Pancreas (tissue), 10 donors: ENCODE data around the gene B4GALNT3. TPM values are rescaled to one million over a fixed set of nuclear protein-coding genes. Genes with fewer than 3 reads are reported as not detected.

Experiments
- ATAC-seq, 4 donors: fragments of 200-7000 bp; cut with Tn5 transposase; one replicate each; pipeline versions ENCODE4 v1.8.0 to v1.9.1; 2020; ENCODE audit warnings: mild to moderate bottlenecking in 4 of 4, moderate library complexity in 4 of 4
- DNase-seq, 6 donors: peaks; one replicate each; pipeline ENCODE4 v3.0.0-alpha.2; 2020
- FAIRE-seq: peaks from 2 replicates; lab custom pipeline; 2012; peaks lifted over from hg19 to GRCh38; lab: Jason Lieb, UNC
- H3K27ac ChIP-seq, 4 donors: fragments of 200-600 bp; sonication (generic); 1 replicate in 3 of 4; 2 replicates in 1 of 4; pipeline versions ENCODE4 v1.5.0 to v1.8.0; 2020
- H3K27me3 ChIP-seq, 4 donors: fragments of 200-600 bp; one replicate each; pipeline ENCODE4 v1.8.0; 2021
- H3K36me3 ChIP-seq, 3 donors: fragments of 200-600 bp; sonication (generic) in 1 of 3; one replicate each; pipeline versions ENCODE4 v1.5.0 to v1.8.0; 2020 to 2021
- H3K4me1 ChIP-seq, 3 donors: fragments of 200-600 bp; one replicate each; pipeline ENCODE4 v1.8.0; 2021
- H3K4me3 ChIP-seq, 4 donors: fragments of 200-600 bp; sonication (generic) in 2 of 4; one replicate each; pipeline versions ENCODE4 v1.5.0 to v1.8.0; 2020 to 2021
- H3K9me3 ChIP-seq, 4 donors: fragments of 200-600 bp; one replicate each; pipeline ENCODE4 v1.8.0; 2021
- WGBS, 2 donors: extraction: QIAGEN DNeasy Blood & Tissue Kit; methylation state at CpG; one replicate each; pipeline ENCODE4 v1.1.7; 2013; 5-methylcytosine and 5-hydroxymethylcytosine counted together
- intact Hi-C, 3 donors: fragments of 100-400 bp; cut with DNase I; formaldehyde crosslinking; loops; one replicate each; pipeline versions ENCODE4 v1.11.1 to v1.14.2; 2022
- polyA plus RNA-seq, 2 donors: library from polyadenylated mRNA; stranded (reverse); fragments of 200-250 nt; gene quantifications; one replicate each; pipeline ENCODE4 v1.2.3, GENCODE V29; 2013
- total RNA-seq, 6 donors: library from RNA; stranded (reverse); fragmentation: NEBNext Ultra II Directional in 4 of 6; extraction: Animal tissue kit (Norgen Biotek cat#: 25700) in 4 of 6; gene quantifications; one replicate each; pipeline versions ENCODE4 v1.2.1 to v1.2.4, GENCODE V29; 2021 to 2023
- TF ChIP-seq, protein P1 (sequence below), 4 donors: fragments of 200-600 bp; sonication (generic) in 3 of 4; IDR thresholded peaks; one replicate each; pipeline versions ENCODE4 v1.5.0 to v1.8.0; 2021; ENCODE audit warnings: antibody characterized with exemption in 4 of 4
- donor health status: healthy with polysubstance abuse.
- donor health status: DM: no; HTN: no; CAD: no; lungs with moderate emphysema.
- donor health status: DM: no; HTN: no; CAD: no.
- donor health status: control.
- donor health status: control.
- donor health status: Bipolar disorder and iron deficiency.
- donor health status: DM: yes; HTN: yes; CAD: no.
- donor health status: DM: no; HTN: no; CAD: no.
- donor health status: DM: no; HTN: no; CAD: no.
- donor health status: DM: yes; HTN: yes; CAD: no.

The B4GALNT3 gene
- total and polyA plus RNA-seq, 8 donors, result 3.8 to 19.5 (median 7.7) TPM

DNA sequence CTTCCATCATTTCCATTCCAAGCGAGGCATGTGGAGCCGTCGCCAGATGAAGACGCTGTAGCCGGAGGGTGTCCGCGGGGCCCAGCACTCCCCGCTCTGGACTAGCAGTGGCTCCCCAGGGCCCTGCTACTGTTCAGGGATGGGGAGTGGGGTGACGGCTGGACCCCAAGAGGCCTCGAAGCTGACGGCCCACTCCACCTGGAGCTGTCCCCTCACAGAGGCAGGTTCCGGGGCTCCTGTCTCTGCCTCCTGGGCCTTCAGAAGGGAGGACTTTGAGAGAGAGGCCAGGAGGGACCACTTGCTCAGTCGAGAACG lies 101.6 kb downstream of the B4GALNT3 start:
- H3K36me3 ChIP-seq, result no peaks in the 10 kb centered on the region
- DNase-seq, result no peak
- no peaks in the 10 kb centered on the region for H3K27me3 ChIP-seq
- no peak overlapping the region for H3K27ac ChIP-seq
- H3K4me1 ChIP-seq, result no peaks in the 10 kb centered on the region
- intact Hi-C loops, result loop anchor here in 2 of 3 donors (10.0 kb wide), 3 partner anchors 193 to 533 kb away; partner anchors contain the start of gene WNK1 (in 1 of the 2)
- WGBS, 2 donors, result 86 to 88% methylated on average over 14 of the region's 14 CpGs
- ATAC-seq, result no peak
- H3K9me3 ChIP-seq, result no peaks in the 10 kb centered on the region
- FAIRE-seq, result no peak
- no peak overlapping the region for H3K4me3 ChIP-seq
- TF ChIP-seq, protein P1, sequence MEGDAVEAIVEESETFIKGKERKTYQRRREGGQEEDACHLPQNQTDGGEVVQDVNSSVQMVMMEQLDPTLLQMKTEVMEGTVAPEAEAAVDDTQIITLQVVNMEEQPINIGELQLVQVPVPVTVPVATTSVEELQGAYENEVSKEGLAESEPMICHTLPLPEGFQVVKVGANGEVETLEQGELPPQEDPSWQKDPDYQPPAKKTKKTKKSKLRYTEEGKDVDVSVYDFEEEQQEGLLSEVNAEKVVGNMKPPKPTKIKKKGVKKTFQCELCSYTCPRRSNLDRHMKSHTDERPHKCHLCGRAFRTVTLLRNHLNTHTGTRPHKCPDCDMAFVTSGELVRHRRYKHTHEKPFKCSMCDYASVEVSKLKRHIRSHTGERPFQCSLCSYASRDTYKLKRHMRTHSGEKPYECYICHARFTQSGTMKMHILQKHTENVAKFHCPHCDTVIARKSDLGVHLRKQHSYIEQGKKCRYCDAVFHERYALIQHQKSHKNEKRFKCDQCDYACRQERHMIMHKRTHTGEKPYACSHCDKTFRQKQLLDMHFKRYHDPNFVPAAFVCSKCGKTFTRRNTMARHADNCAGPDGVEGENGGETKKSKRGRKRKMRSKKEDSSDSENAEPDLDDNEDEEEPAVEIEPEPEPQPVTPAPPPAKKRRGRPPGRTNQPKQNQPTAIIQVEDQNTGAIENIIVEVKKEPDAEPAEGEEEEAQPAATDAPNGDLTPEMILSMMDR (IDR thresholded peaks at IDR 0.05), result no peak

GRCh38 chr12:561908-562593 lies 102.3 kb downstream of the B4GALNT3 start:
- intact Hi-C loops, result loop anchor here in 2 of 3 donors (10.0 kb wide), 3 partner anchors 193 to 533 kb away; partner anchors contain the start of gene WNK1 (in 1 of the 2)
- no peaks in the 10 kb centered on the region for H3K36me3 ChIP-seq
- FAIRE-seq (no peak), DNase-seq (no peak), ATAC-seq (peak in 3 of 4 donors; percentile 14 to 70 (median 57))
- no peaks in the 10 kb centered on the region for H3K4me1 ChIP-seq
- WGBS, 2 donors, result 65 to 74% methylated on average over 19 of the region's 19 CpGs
- H3K9me3 ChIP-seq, result no peaks in the 10 kb centered on the region
- H3K4me3 ChIP-seq, result peak overlapping the region in 1 of 4 donors; percentile 10
- TF ChIP-seq, protein P1 (IDR thresholded peaks at IDR 0.05), result no peak
- H3K27ac ChIP-seq, result no peak overlapping the region
- no peaks in the 10 kb centered on the region for H3K27me3 ChIP-seq

- TF ChIP-seq, protein P1 (IDR thresholded peaks at IDR 0.05), result no peak
- no peaks in the 10 kb centered on the region for H3K9me3 ChIP-seq
- DNase-seq, result no peak
- 79 to 82% methylated on average over 12 of the region's 12 CpGs for WGBS, 2 donors
- no peak for FAIRE-seq
- intact Hi-C loops, result loop anchor here in 2 of 3 donors (10.0 kb wide), 3 partner anchors 192 to 532 kb away; partner anchors contain the start of gene WNK1 (in 1 of the 2)
- ATAC-seq, result no peak
- H3K4me3 ChIP-seq, result no peak overlapping the region
- H3K27ac ChIP-seq, result no peak overlapping the region
- H3K27me3 ChIP-seq, result no peaks in the 10 kb centered on the region
- no peaks in the 10 kb centered on the region for H3K36me3 ChIP-seq
- H3K4me1 ChIP-seq, result no peaks in the 10 kb centered on the region
These were observed 102.9 kb downstream of the B4GALNT3 start for GRCh38 chr12:562634-563033.

DNA sequence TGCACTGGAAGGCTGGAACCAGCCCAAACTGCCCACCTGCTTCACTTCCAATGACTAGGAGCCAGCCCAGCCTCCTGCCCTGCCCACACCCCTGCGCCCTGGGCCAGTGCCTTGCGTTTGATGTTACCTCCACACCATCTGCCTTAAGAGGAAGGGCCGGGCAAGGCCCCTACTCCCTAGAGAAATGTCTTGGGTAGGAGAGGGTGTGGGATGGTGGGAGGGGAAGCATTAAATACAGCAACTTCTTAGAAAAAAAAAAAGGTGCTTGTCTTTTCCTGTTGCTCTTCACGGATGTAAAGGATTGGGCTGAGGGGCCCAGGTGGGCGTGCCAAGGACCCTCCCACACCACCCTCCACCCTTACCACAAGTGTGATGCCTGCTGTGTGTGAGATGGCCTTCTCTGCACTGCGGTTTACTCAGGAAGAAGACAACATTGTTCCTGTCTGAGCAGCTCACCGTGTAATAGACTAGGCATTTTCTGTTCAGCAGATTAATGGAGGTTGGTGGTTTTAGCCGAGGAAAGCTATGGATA lies 103.6 kb downstream of the B4GALNT3 start:
- peak in 2 of 4 donors; percentile 11 to 16 for ATAC-seq
- no peak for FAIRE-seq
- TF ChIP-seq, protein P1 (IDR thresholded peaks at IDR 0.05), result no peak
- no peak for DNase-seq
- H3K4me3 ChIP-seq, result no peak overlapping the region
- no peak overlapping the region for H3K27ac ChIP-seq
- H3K9me3 ChIP-seq, result no peaks in the 10 kb centered on the region
- no peaks in the 10 kb centered on the region for H3K27me3 ChIP-seq
- H3K4me1 ChIP-seq, result no peaks in the 10 kb centered on the region
- no peaks in the 10 kb centered on the region for H3K36me3 ChIP-seq
- intact Hi-C loops, result loop anchor here in 2 of 3 donors (10.0 kb wide), 3 partner anchors 191 to 531 kb away; partner anchors contain the start of gene WNK1 (in 1 of the 2)
- 51 to 58% methylated on average over 8 of the region's 8 CpGs for WGBS, 2 donors
